Common myeloid progenitor, CD34-positive (primary cell): ENCODE results near the gene CDS1.

Source experiments
- CTCF ChIA-PET: fragments of 350-600 bp; sonication (Branson Sonifier 250); formaldehyde crosslinking; loops from one replicate; lab custom pipeline; 2021; ENCODE audit warnings: antibody characterized with exemption; lab: Charles Lee
- POLR2A ChIA-PET: fragments of 350-600 bp; sonication (Branson Sonifier 250); formaldehyde crosslinking; loops from one replicate; lab custom pipeline; 2021; ENCODE audit warnings: antibody characterized with exemption; lab: Charles Lee
- DNase-seq, 3 donors: peaks; one replicate each; pipeline versions ENCODE4 v3.0.0 to v3.0.0-alpha.2; 2013
- H3K27ac ChIP-seq, 2 experiments: 1 replicate in 1 of 2; 2 replicates in 1 of 2; pipeline ENCODE4 v1.7.0; 2013; ENCODE audit warnings: inconsistent platforms in 2 of 2, low read length in 2 of 2, mild to moderate bottlenecking in 2 of 2, low read depth in 1 of 2, moderate library complexity in 1 of 2; ENCODE audit not compliant: severe bottlenecking in 2 of 2, insufficient read depth in 1 of 2, poor library complexity in 1 of 2
- H3K27me3 ChIP-seq, 5 experiments: replicated peaks in 2 of 5; 1 replicate in 3 of 5; 2 replicates in 2 of 5; pipeline versions ENCODE4 v1.6.1 to v1.7.0; 2013; ENCODE audit warnings: low read length in 4 of 5, mild to moderate bottlenecking in 2 of 5, moderate library complexity in 2 of 5, inconsistent platforms in 1 of 5; ENCODE audit not compliant: insufficient read depth in 5 of 5, control insufficient read depth in 4 of 5
- H3K36me3 ChIP-seq, 4 experiments: 1 replicate in 2 of 4; 2 replicates in 2 of 4; pipeline versions ENCODE4 v1.6.1 to v1.7.0; 2013; ENCODE audit warnings: low read length in 3 of 4, control low read depth in 1 of 4, mild to moderate bottlenecking in 1 of 4; ENCODE audit not compliant: control insufficient read depth in 4 of 4, insufficient read depth in 4 of 4
- H3K4me1 ChIP-seq, 4 experiments: 1 replicate in 3 of 4; 2 replicates in 1 of 4; pipeline versions ENCODE4 v1.6.1 to v1.7.1; 2013; ENCODE audit warnings: low read length in 3 of 4, mild to moderate bottlenecking in 3 of 4, control low read depth in 1 of 4, inconsistent platforms in 1 of 4, moderate library complexity in 1 of 4; ENCODE audit not compliant: control insufficient read depth in 4 of 4, insufficient read depth in 4 of 4; ENCODE audit errors: control extremely low read depth in 1 of 4
- H3K4me3 ChIP-seq, 7 experiments: 1 replicate in 4 of 7; 2 replicates in 3 of 7; pipeline versions ENCODE4 v1.5.1 to v1.7.0; 2013; ENCODE audit warnings: mild to moderate bottlenecking in 7 of 7, low read length in 6 of 7, moderate library complexity in 6 of 7, inconsistent platforms in 2 of 7, low read depth in 2 of 7, control low read depth in 1 of 7; ENCODE audit not compliant: insufficient read depth in 4 of 7, control insufficient read depth in 1 of 7; ENCODE audit errors: extremely low read depth in 1 of 7
- H3K9me3 ChIP-seq, 5 experiments: 1 replicate in 4 of 5; 2 replicates in 1 of 5; pipeline versions ENCODE4 v1.6.1 to v1.7.1; 2013; ENCODE audit warnings: low read length in 4 of 5, mild to moderate bottlenecking in 2 of 5, inconsistent platforms in 1 of 5, low read depth in 1 of 5, moderate library complexity in 1 of 5; ENCODE audit not compliant: control insufficient read depth in 4 of 5, insufficient read depth in 2 of 5; ENCODE audit errors: control extremely low read depth in 1 of 5
- WGBS: methylation state at CpG from one replicate; pipeline ENCODE4 v1.1.5; 2013; ENCODE audit not compliant: insufficient coverage; 5-methylcytosine and 5-hydroxymethylcytosine counted together

The CDS1 gene

DNA sequence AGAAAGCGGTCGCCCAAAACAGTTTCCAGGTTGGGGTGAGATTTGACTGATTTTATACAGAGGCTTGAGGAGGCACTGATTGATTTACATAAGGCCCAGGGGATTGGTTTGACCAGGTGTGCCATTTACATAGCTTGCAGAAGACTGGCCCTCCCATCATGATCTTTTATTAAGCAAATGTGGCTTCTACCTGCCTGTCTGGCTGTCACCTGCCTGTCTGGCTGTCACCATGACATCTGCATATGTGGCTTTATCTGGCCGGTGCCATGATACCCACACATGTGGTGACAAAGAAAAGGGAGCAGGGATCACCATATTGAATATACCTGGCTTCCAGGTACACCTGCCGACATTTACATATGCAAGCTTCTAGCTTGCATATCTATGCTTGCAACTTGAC, 17.0 kb upstream of the CDS1 start:
- 100% methylated on average over 3 of the region's 4 CpGs for WGBS
- ChIA-PET POLR2A (no interaction called here), CTCF (no interaction called here)
- no peak overlapping the region for H3K27ac ChIP-seq
- no peaks in the 10 kb centered on the region for H3K4me1 ChIP-seq
- no peaks in the 10 kb centered on the region for H3K36me3 ChIP-seq
- no peak overlapping the region for H3K4me3 ChIP-seq
- peaks cover 0 to 2% (median 2%) of the 10 kb centered on the region in 5 experiments for H3K27me3 ChIP-seq
- DNase-seq: no peak
- H3K9me3 ChIP-seq: no peaks in the 10 kb centered on the region

DNA sequence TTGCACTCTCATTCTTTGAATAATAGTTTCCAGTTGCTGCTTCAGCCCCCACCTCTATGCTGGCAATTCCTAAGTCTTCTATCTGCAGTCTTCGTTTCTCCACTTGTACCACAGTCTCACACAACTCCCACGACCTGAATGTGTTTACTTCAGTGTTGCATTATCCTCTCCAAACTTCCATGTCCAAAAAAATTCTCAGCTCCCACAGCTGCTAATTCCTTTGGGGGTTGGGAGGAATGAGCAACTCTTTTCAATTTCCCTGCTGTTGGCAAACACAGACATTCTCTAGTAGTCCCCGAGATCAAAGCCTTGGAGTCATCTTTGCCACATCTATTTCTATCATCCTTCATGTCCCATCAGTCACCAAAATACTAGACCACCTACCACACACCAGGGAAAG, 14.4 kb upstream of the CDS1 start:
- ChIA-PET POLR2A (no interaction called here), CTCF (interaction anchor here (2.6 kb wide), 1 partner anchor 10 kb away, joined by 11 read pairs; no protein-coding TSS in a partner anchor)
- DNase-seq: no peak
- Histone ChIP-seq H3K4me3 (no peak overlapping the region), H3K27ac (no peak overlapping the region), H3K9me3 (no peaks in the 10 kb centered on the region), H3K27me3 (peaks cover 0 to 2% (median 0%) of the 10 kb centered on the region in 5 experiments), H3K36me3 (no peaks in the 10 kb centered on the region), H3K4me1 (no peaks in the 10 kb centered on the region)
- 90% methylated on average over 3 of the region's 3 CpGs for WGBS

DNA sequence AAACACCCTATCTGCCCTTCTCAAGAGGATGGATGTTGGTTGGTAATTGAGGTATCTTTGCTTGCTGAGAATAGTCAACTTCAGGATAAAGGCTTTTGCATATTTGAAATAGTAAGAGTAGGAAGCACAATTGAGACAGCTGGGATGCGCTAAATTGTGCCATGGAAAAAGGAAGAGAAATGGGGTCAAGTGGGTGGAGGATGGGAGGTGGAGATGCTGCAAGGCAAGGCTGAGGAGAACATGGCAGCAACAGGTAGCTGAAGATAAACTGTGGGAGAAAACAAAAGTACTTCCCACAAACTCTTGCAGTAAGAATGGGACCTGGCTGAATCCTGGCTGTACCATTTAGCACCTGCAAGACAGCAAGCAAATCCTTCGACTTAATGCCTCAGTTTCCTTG, 13.9 kb upstream of the CDS1 start:
- 100% methylated on average over 1 of the region's 2 CpGs for WGBS
- H3K4me3 ChIP-seq: no peak overlapping the region
- H3K36me3 ChIP-seq: no peaks in the 10 kb centered on the region
- DNase-seq: no peak
- ChIA-PET CTCF (interaction anchor here (2.6 kb wide), 1 partner anchor 9 kb away, joined by 11 read pairs; no protein-coding TSS in a partner anchor), POLR2A (no interaction called here)
- H3K9me3 ChIP-seq: no peaks in the 10 kb centered on the region
- H3K27me3 ChIP-seq: peaks cover 0 to 2% (median 0%) of the 10 kb centered on the region in 5 experiments
- no peaks in the 10 kb centered on the region for H3K4me1 ChIP-seq
- H3K27ac ChIP-seq: no peak overlapping the region

DNA sequence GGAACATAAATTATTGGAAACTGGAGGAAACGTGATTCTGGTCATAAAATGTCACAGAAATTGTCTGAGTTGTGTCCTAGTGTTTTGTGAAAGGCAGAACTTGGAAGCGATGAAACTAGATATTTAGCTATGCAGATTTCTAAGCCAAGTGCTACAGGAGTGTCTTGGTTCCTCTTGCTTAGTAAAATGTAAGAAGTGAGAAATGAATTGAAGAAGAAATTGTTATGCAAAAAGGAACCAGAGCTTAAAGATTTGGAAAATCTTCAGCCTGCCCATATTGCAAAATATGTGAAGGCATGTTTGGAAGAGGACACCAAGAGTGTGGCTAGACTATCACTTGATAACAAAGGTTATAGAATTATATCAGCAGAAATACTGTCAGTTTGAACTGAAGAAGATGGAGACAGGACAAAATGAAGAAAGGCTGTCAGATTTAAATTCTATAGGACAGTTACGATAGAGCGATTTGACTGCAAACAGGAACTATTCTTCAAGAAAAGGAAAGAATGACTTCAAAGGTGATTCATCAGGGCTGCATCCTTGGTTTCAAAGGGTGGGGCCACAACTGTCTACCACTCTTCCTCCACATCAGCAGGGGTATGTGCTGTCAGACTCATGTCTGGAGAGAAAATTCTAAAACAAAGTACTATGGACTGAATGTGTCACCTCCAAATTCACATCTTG, 9.4 kb upstream of the CDS1 start:
- H3K27ac ChIP-seq: no peak overlapping the region
- WGBS: 85% methylated on average over 4 of the region's 4 CpGs
- ChIA-PET CTCF (no interaction called here), POLR2A (no interaction called here)
- DNase-seq: no peak
- H3K36me3 ChIP-seq: no peaks in the 10 kb centered on the region
- no peaks in the 10 kb centered on the region for H3K4me1 ChIP-seq
- peaks cover 0 to 6% (median 2%) of the 10 kb centered on the region in 5 experiments for H3K27me3 ChIP-seq
- no peaks in the 10 kb centered on the region for H3K9me3 ChIP-seq
- no peak overlapping the region for H3K4me3 ChIP-seq

DNA sequence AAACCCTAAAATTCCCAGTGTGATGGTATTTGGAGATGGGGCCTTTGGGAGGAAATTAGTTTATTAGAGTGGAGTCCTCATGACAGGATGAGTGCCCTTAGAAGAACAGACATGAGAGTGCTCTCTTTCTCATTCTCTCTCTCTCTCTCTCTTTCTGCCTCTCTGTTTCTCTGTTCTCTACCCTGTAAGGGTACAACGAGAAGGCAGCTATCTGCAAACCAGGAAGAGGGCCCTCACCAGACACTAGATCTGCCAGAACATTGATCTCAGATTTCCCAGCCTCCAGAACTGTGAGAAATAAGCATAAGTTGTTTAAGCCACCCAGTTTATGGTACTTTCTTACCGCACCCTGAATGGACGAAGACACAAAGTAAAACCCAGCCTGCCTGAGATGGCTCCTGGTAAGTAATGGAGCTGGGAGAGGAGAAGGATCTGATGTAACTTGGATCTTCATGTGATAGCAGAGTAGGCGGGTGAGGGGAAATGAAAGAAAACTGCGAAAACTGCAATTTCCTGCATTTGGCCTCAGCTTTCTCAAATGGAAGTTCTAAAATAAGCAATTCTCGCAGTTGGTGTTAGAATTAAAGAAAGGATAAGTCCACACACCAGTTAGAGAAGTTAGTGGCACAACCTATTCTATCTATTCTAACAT, 8.7 kb upstream of the CDS1 start:
- POLR2A ChIA-PET: no interaction called here

DNA sequence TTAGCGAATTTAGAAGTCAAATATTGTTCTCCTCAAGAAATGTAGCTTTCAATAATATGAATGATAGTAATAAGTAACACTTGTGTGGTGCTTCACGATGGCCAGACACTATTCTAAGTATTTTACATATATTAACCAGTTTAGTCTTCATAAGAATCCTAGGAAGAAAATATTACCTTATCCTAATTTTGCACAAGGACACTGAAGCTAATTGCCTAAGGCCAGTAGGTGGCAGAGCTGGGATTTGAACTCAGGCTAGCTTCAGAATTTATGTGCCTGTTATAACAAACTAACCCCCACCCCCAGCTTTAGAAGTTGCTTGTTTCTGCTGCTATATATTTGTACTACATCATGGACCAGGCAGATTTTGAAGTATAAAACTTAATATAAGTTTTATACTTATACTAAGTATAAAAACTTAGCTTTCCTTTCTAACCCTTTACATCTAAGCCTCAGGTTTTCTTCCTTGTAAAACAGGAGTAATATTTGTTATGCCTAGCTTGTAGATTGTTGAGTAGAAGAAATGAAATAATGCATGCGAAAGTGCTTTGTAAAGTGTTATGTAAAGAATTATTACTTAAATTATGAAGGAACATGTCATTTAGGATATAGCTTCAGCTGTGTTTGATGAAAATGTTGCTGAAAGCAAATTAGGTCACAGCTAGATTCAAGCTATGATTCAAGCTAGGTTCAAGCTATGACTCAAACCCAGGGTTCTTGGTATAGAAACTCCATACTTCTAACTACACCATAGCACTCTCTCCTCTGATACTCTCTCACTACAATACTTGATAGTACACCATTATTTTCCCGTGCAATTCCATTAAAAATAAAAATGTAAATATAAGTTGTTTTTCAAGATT, 4.2 kb upstream of the CDS1 start:
- Histone ChIP-seq H3K9me3 (no peaks in the 10 kb centered on the region), H3K27ac (no peak overlapping the region), H3K4me1 (peaks cover 0 to 20% (median 15%) of the 10 kb centered on the region in 4 experiments), H3K27me3 (peaks cover 19 to 41% (median 25%) of the 10 kb centered on the region in 5 experiments), H3K36me3 (no peaks in the 10 kb centered on the region), H3K4me3 (no peak overlapping the region)
- WGBS: 100% methylated on average over 1 of the region's 4 CpGs
- CTCF ChIA-PET: interaction anchor here (0.8 to 2.1 kb wide), 9 partner anchors 10 to 392 kb away, joined by 3 to 11 read pairs (median 3); no protein-coding TSS in a partner anchor
- POLR2A ChIA-PET: interaction anchor here (0.7 kb wide), 1 partner anchor 1384 kb away, joined by 4 read pairs; no protein-coding TSS in a partner anchor
- DNase-seq: peak; percentile 36 to 56 (median 53)

More for the DNA sequence above, 8.7 kb upstream of the CDS1 start:
- no peaks in the 10 kb centered on the region for H3K36me3 ChIP-seq
- CTCF ChIA-PET: no interaction called here
- no peak overlapping the region for H3K27ac ChIP-seq
- H3K4me3 ChIP-seq: no peak overlapping the region
- WGBS: 91% methylated on average over 4 of the region's 6 CpGs
- DNase-seq: no peak
- no peaks in the 10 kb centered on the region for H3K4me1 ChIP-seq
- no peaks in the 10 kb centered on the region for H3K9me3 ChIP-seq
- H3K27me3 ChIP-seq: peaks cover 0 to 6% (median 2%) of the 10 kb centered on the region in 5 experiments
